Measurements from ENCODE around the gene SLA2. TPM values are rescaled to one million over a fixed set of nuclear protein-coding genes. Genes with fewer than 3 reads are reported as not detected.
A peak's percentile ranks its signal among the peaks of the same experiment; 100 is the strongest.
"Not testable (repeated sequence)": the region's sequence is repeated elsewhere in the genome, so short reads cannot be mapped to it uniquely, and the experiment has no call there.

SLA2 gene
- total RNA-seq, 1 experiment from 2014 or later, result not detected

DNA sequence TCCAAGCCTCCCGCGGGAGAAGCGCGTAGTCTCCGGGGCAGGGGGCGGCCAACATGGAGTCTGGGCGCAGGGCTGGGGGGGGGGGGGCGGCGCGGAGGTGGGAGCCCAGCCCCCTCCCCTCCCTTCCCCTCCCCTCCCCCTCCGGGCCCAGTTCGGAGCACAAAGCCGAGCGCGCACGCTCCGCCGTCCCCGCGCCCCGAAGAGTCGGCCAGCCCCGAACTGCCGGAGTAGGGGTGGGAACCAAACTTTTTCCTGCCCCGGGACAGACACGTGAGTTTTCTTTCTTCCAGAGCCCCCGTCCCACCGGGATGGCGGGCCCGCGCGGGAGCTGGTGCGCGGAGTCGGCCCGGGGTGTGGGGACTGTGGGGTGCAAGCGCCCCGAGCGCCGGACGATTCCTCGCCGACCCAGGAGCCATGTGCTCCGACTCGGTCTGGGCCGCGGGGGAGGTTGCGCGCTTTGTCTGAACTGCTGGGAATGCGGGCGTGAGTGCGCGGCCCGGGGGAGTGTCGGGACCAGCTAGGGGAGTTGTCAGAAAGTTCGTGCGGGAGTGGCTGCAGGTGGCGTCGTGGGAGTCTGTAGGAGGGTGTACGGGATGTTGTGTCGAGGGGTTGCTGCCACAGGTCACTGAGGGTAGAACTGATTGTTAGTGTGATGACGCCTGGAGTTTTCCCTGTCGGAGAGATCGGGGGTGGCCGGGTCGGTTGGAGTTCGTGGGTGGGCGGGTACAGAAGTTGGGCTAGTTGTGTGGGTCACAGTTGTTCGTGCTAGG, 71.4 kb downstream of the SLA2 start:
- peak; percentile 64 for DNase-seq (ENCODE audit: low spot score)

DNA sequence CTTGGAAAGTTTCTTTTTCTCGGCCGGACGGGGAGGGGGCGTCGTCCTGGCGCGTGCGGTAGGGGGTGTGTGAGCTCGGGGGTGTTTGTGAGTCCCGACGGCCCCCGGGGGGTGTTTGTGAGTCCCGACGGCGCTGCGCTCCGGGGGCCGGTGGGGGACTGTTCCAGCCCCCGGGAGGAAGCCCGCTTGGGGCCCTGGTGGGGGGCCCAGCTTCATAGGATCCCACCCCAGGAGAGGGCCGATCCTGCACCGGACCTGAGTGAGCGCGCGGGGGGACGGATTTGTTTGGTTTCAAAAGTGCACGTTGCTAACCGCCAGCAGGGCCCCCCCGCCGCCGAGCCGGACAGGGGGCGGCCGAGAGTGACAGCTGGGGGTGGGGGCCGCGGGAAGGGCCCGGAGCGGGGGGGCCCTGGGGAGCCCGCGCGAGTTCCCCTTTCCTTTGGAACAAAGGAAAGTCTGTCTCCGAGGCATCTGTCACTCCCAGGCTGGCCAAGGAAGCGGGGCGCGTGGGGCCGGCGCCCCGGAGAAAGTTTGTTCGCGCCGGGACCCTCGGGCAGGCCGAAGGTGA, 72.1 kb downstream of the SLA2 start:
- DNase-seq (ENCODE audit: low spot score), result peak; percentile 19

GRCh38 chr20:36573103-36573797, 72.7 kb downstream of the SLA2 start, which contains the start of gene TGIF2:
Gene TGIF2 (plus strand): TSS chr20:36573597. CDS start chr20:36578775, 5,178 bp downstream.
- peak; percentile 82 for DNase-seq (ENCODE audit: low spot score)

- peak; percentile 50 for DNase-seq (ENCODE audit: low spot score)
Measured at GRCh38 chr20:36572701-36573102, 73.3 kb downstream of the SLA2 start.

GRCh38 chr20:36571564-36572504, 74.2 kb downstream of the SLA2 start:
- no peak for DNase-seq (ENCODE audit: low spot score)

- no peak for DNase-seq (ENCODE audit: low spot score)
Measured at GRCh38 chr20:36569847-36570429, 76.1 kb downstream of the SLA2 start.

DNA sequence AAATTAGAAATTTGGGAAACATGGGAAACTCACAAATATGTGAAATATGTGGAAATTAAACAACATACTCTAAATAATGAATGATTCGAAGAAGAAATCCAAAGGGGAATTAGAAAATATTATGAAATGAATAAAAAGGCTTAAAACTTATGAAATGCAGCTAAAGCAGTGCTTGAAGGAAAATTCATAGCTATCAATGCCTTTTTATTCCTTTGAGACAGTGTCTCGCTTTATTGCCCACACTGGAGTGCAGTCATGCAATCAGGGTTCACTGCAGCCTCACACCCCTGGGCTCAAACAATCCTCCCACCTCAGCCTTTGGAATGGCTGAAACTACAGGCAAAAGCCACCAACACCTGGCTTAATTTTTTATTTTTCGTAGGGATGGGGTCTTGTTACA, 80.5 kb downstream of the SLA2 start:
- DNase-seq (ENCODE audit: low spot score), result no peak

DNA sequence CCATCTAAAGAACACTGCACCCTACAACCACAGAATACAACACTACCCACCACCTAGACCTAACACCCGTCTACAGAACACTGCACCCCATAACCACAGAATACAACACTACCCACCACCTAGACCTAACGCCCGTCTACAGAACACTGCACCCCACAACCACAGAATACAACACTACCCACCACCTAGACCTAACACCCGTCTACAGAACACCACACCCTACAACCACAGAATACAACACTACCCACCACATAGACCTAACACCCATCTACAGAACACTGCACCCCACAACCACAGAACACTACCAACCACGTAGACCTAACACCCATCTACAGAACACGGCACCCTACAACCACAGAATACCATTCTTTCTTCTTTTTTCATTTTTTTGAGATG, 81.3 kb downstream of the SLA2 start:
- not testable (repeated sequence) for DNase-seq (ENCODE audit: low spot score)

DNA sequence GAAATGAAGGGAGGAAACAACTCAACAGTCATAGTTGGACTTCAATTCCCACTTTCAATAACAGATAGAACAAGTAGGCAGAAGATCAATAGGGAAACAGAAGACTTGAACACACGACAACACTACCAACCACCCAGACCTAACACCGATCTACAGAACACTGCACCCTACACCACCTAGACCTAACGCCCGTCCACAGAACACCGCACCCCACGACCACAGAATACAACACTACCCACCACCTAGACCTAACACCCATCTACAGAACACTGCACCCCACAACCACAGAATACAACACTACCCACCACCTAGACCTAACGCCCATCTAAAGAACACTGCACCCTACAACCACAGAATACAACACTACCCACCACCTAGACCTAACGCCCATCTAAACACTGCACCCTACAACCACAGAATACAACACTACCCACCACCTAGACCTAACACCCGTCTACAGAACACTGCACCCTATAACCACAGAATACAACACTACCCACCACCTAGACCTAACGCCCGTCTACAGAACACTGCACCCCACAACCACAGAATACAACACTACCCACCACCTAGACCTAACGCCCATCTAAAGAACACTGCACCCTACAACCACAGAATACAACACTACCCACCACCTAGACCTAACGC, 81.8 kb downstream of the SLA2 start:
- not testable (repeated sequence) for DNase-seq (ENCODE audit: low spot score)

DNA sequence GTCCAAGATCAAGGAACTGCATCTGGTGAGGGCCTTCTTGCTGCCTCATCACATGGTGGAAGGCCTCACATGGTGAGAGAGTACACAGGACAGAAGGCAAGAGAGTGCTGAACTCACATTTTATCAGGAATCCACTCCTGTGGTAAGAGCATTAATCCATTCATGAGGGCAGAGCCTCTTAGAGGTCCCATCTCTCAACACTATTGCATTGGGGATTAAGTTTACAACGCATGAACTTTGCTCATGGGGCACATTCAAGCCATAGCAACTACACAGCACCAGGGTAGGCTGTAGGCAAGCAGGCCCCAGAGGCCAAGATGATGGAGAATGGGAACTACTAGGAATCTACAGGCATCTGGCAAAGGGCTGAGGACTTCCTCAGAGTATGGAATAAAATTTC, 82.6 kb downstream of the SLA2 start:
- no peak for DNase-seq (ENCODE audit: low spot score)

DNA sequence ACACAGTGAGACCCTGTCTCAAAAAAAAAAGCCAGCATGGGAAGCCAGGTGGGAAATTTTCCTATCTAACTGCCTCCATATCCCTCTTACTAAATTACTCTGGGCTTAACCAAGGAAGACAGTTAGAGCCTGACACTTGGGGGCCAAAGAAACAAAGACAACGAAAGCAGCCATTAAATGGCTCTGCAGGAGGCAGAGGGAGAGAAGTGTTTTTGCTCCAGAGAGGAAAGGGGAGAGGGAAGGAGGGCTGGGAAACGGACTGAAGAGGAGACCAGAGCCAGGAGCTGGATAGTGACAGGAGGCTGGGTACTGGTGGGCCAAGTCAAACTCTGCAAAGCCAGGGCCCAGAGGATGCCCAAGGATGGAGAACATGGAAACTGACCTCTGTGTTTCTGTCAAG, 83.3 kb downstream of the SLA2 start:
- DNase-seq (ENCODE audit: low spot score), result no peak

Small RNA genes lying within 50 kb of the gene (small RNA-seq; reads per million reads assigned to genes)
- gene RF00019, result not detected

Other genes starting within 250 kb of the SLA2 start
- 0.76 TPM in 1 of 2 replicates, not detected in the other for gene MYL9, start 104.7 kb downstream of the SLA2 start, total RNA-seq (2014; rRNA removed; shearing (Covaris generic))
- gene TGIF2, start 72.6 kb downstream of the SLA2 start, total RNA-seq (2014; rRNA removed; shearing (Covaris generic)), result 12.8 and 12.9 TPM in 2 replicates
- 255 and 279 TPM in 2 replicates for gene RAB5IF, start 40.4 kb downstream of the SLA2 start, total RNA-seq (2014; rRNA removed; shearing (Covaris generic))
- gene NDRG3, start 99.9 kb upstream of the SLA2 start, total RNA-seq (2014; rRNA removed; shearing (Covaris generic)), result 22.8 and 22.9 TPM in 2 replicates
- 23.6 and 28.3 TPM in 2 replicates for gene DSN1, start 127.6 kb upstream of the SLA2 start, total RNA-seq (2014; rRNA removed; shearing (Covaris generic))
- 0.25 and 0.89 TPM in 2 replicates for gene TLDC2, start 229.9 kb upstream of the SLA2 start, total RNA-seq (2014; rRNA removed; shearing (Covaris generic))

Data from HT-29 (cell line).